HepG2 (cell line): ENCODE data around the gene PTMA. TPM values are rescaled to one million over a fixed set of nuclear protein-coding genes. Genes with fewer than 3 reads are reported as not detected.

Experiments used
- CBX1 ChIP-seq: IDR thresholded peaks from one replicate; pipeline ENCODE4 v1.6.1; 2016; ENCODE audit warnings: antibody characterized with exemption, low read depth
- CREB1 ChIP-seq, 2 experiments: fragments of 450-650 bp in 1 of 2; IDR thresholded peaks; 2 replicates each; pipeline ENCODE4 v1.6.1; 2016 to 2017; ENCODE audit warnings: control low read depth in 1 of 2, mild to moderate bottlenecking in 1 of 2, missing compliant biosample characterization in 1 of 2, missing genetic modification characterization in 1 of 2
- ISX ChIP-seq: sonication (generic); formaldehyde crosslinking; conservative IDR thresholded peaks from 2 replicates; pipeline ENCODE4 v1.5.0; 2020; ENCODE audit warnings: missing genetic modification reagents
- JUN ChIP-seq: sonication (generic); formaldehyde crosslinking; IDR thresholded peaks from 2 replicates; pipeline ENCODE4 v1.4.0; 2020; ENCODE audit warnings: mild to moderate bottlenecking, missing genetic modification reagents
- JUND ChIP-seq: sonication (generic); formaldehyde crosslinking; IDR thresholded peaks from 2 replicates; pipeline ENCODE4 v1.8.0; 2022; ENCODE audit warnings: mild to moderate bottlenecking, missing genetic modification reagents
- KDM4B ChIP-seq: sonication (generic); formaldehyde crosslinking; IDR thresholded peaks from 2 replicates; pipeline ENCODE4 v1.4.0; 2020; ENCODE audit warnings: missing genetic modification reagents
- NFIC ChIP-seq: IDR thresholded peaks from 2 replicates; pipeline ENCODE4 v1.6.1; 2012; ENCODE audit warnings: mild to moderate bottlenecking, low read length, inconsistent platforms
- NR2F2 ChIP-seq: IDR thresholded peaks from 2 replicates; pipeline ENCODE4 v1.6.1; 2012; ENCODE audit warnings: low read depth, inconsistent platforms, borderline replicate concordance
- PRMT3 ChIP-seq: sonication (generic); formaldehyde crosslinking; IDR thresholded peaks from 2 replicates; pipeline ENCODE4 v1.8.1; 2022; ENCODE audit warnings: low read depth, mild to moderate bottlenecking, moderate library complexity, missing genetic modification reagents, borderline replicate concordance
- SP2 ChIP-seq: sonication (generic); formaldehyde crosslinking; IDR thresholded peaks from 2 replicates; pipeline ENCODE4 v1.5.1; 2020; ENCODE audit warnings: mild to moderate bottlenecking, missing genetic modification reagents
- SPEN ChIP-seq: sonication (generic); formaldehyde crosslinking; IDR thresholded peaks from 2 replicates; pipeline ENCODE4 v1.5.1; 2020; ENCODE audit warnings: low read depth, mild to moderate bottlenecking, missing genetic modification reagents
- XRCC5 ChIP-seq: fragments of 200-400 bp; formaldehyde crosslinking; optimal IDR thresholded peaks from 2 replicates; pipeline ENCODE3; 2017; ENCODE audit warnings: mild to moderate bottlenecking, low read length
- ZNF44 ChIP-seq: sonication (generic); formaldehyde crosslinking; IDR thresholded peaks from 2 replicates; pipeline ENCODE4 v1.5.1; 2020; ENCODE audit warnings: mild to moderate bottlenecking, missing genetic modification reagents
- ZNF550 ChIP-seq: sonication (generic); formaldehyde crosslinking; IDR thresholded peaks from 2 replicates; pipeline ENCODE4 v1.4.0; 2020; ENCODE audit warnings: mild to moderate bottlenecking, missing genetic modification reagents, borderline replicate concordance
- ZNF558 ChIP-seq: sonication (generic); formaldehyde crosslinking; IDR thresholded peaks from 2 replicates; pipeline ENCODE4 v1.9.0; 2022; ENCODE audit warnings: mild to moderate bottlenecking, missing genetic modification reagents, borderline replicate concordance
- polyA plus RNA-seq, 8 experiments: library from polyadenylated mRNA; depleted of rRNA in 3 of 8; stranded (reverse) in 7 of 8; unstranded in 1 of 8; fragments of >200 nt; fragmentation: Illumina TruSeq in 4 of 8; extraction: Trizol in 4 of 8; gene quantifications; 2 replicates each; pipeline versions ENCODE4 v1.2.1 to v1.2.3, GENCODE V29; 2011 to 2016; ENCODE audit warnings: low read depth in 4 of 8, missing spikeins in 1 of 8, mixed read lengths in 1 of 8; ENCODE audit not compliant: insufficient read depth in 1 of 8
- total RNA-seq, 5 experiments: library from RNA; depleted of rRNA; stranded (reverse); fragments of >200 nt; fragmentation: Illumina TruSeq; extraction: Trizol; gene quantifications; 2 replicates each; pipeline ENCODE4 v1.2.3, GENCODE V29; 2016; ENCODE audit warnings: low read depth in 1 of 5
- TF ChIP-seq, protein P1 (sequence below): sonication (generic); formaldehyde crosslinking; IDR thresholded peaks from 2 replicates; pipeline ENCODE4 v1.4.0; 2020; ENCODE audit warnings: mild to moderate bottlenecking, missing genetic modification reagents
- TF ChIP-seq, protein P2 (sequence below): sonication (generic); formaldehyde crosslinking; IDR thresholded peaks from 2 replicates; pipeline ENCODE4 v1.5.0; 2020; ENCODE audit warnings: missing genetic modification reagents
- TF ChIP-seq, protein P3 (sequence below): sonication (generic); formaldehyde crosslinking; IDR thresholded peaks from 2 replicates; pipeline ENCODE4 v1.8.1; 2023; ENCODE audit warnings: missing genetic modification reagents, inconsistent platforms, borderline replicate concordance
- TF ChIP-seq, protein P4 (sequence below): sonication (generic); formaldehyde crosslinking; IDR thresholded peaks from 2 replicates; pipeline ENCODE4 v1.4.0; 2020; ENCODE audit warnings: mild to moderate bottlenecking, missing genetic modification reagents, borderline replicate concordance

Gene PTMA
- total and polyA plus RNA-seq, 2 of the 13 experiments (the other 11 are each of a cell fraction or from before 2014, with no cell fraction given) = 190 to 1,086 TPM

DNA sequence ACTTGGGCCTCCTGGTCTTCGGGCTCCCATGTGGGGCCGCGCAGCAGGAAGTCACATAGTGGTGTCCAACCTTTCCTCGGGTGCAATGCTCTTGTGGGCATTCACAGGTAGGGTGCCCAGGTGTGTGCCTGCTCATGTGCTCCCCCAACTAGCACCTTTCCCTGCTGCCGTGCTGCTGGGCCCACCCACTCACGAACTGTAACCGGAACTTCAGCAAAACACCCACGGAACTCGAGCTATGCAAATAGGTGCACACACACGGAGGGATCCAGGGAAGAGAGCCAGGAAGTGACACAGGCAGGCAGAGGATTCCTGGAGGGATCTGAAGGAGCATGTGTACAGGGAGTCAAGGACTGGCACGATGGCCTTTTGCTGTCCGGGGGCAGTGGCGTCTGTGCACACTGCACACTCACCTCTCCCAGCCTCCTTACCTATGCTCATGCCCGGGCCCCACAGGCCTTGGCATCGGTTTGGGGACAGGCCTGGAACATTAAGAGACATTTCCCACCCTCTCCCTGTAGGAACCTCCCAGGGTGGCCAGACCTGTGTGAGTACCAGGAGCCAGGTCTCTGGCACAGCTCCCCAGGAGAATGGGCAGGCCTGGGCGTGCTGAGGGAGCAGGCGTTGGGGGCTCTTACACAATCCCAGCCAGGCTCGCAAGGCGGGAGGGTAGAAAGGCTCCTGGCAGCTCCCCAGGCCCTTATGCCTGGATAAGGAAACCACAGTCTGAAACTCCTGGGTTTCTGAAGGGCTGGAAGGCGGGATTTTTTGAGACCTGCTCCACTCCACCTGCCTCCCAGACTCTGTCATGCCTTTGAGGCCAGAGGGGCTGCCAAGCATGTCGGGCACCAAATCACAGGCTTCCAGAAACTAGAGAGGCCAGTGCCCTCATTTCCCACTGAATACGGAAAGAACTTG is 6.6 kb upstream of the PTMA start (continued):
- no peak for TF ChIP-seq NFIC
- TF ChIP-seq ISX = no peak
- TF ChIP-seq, protein P1, sequence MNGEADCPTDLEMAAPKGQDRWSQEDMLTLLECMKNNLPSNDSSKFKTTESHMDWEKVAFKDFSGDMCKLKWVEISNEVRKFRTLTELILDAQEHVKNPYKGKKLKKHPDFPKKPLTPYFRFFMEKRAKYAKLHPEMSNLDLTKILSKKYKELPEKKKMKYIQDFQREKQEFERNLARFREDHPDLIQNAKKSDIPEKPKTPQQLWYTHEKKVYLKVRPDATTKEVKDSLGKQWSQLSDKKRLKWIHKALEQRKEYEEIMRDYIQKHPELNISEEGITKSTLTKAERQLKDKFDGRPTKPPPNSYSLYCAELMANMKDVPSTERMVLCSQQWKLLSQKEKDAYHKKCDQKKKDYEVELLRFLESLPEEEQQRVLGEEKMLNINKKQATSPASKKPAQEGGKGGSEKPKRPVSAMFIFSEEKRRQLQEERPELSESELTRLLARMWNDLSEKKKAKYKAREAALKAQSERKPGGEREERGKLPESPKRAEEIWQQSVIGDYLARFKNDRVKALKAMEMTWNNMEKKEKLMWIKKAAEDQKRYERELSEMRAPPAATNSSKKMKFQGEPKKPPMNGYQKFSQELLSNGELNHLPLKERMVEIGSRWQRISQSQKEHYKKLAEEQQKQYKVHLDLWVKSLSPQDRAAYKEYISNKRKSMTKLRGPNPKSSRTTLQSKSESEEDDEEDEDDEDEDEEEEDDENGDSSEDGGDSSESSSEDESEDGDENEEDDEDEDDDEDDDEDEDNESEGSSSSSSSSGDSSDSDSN = peak; percentile 58; the same call in 1 of the 2 replicates
- 0 out of 2 replicates have a peak, but pooled peaks have one; percentile 21 for TF ChIP-seq ZNF558 (CRISPR knock-in tag)
- TF ChIP-seq, protein P2, sequence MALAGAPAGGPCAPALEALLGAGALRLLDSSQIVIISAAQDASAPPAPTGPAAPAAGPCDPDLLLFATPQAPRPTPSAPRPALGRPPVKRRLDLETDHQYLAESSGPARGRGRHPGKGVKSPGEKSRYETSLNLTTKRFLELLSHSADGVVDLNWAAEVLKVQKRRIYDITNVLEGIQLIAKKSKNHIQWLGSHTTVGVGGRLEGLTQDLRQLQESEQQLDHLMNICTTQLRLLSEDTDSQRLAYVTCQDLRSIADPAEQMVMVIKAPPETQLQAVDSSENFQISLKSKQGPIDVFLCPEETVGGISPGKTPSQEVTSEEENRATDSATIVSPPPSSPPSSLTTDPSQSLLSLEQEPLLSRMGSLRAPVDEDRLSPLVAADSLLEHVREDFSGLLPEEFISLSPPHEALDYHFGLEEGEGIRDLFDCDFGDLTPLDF = no peak
- TF ChIP-seq JUN (CRISPR knock-in tag) = no peak
- TF ChIP-seq ZNF550 (CRISPR knock-in tag) = no peak
- TF ChIP-seq SP2 = no peak
- TF ChIP-seq XRCC5 = peak; percentile 45
- TF ChIP-seq ZNF44 (CRISPR knock-in tag) = peak; percentile 30; the same call in 1 of the 2 replicates
- TF ChIP-seq KDM4B (CRISPR knock-in tag) = 0 out of 2 replicates have a peak, but pooled peaks have one; percentile 31
- TF ChIP-seq SPEN = peak; percentile 21; the same call in 1 of the 2 replicates
- peak; percentile 27 for TF ChIP-seq CBX1
- TF ChIP-seq CREB1 (IDR thresholded peaks at IDR 0.05) = no peak
- peak; percentile 88 for TF ChIP-seq CREB1 (CRISPR knock-in tag; IDR thresholded peaks at IDR 0.05)
- TF ChIP-seq JUND = no peak
- TF ChIP-seq PRMT3 = 0 out of 2 replicates have a peak, but pooled peaks have one; percentile 77
- no peak; the same call in 1 of the 2 replicates for TF ChIP-seq NR2F2
- TF ChIP-seq, protein P3, sequence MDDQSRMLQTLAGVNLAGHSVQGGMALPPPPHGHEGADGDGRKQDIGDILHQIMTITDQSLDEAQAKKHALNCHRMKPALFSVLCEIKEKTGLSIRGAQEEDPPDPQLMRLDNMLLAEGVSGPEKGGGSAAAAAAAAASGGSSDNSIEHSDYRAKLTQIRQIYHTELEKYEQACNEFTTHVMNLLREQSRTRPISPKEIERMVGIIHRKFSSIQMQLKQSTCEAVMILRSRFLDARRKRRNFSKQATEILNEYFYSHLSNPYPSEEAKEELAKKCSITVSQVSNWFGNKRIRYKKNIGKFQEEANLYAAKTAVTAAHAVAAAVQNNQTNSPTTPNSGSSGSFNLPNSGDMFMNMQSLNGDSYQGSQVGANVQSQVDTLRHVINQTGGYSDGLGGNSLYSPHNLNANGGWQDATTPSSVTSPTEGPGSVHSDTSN (CRISPR knock-in tag) = no peak
- TF ChIP-seq, protein P4, sequence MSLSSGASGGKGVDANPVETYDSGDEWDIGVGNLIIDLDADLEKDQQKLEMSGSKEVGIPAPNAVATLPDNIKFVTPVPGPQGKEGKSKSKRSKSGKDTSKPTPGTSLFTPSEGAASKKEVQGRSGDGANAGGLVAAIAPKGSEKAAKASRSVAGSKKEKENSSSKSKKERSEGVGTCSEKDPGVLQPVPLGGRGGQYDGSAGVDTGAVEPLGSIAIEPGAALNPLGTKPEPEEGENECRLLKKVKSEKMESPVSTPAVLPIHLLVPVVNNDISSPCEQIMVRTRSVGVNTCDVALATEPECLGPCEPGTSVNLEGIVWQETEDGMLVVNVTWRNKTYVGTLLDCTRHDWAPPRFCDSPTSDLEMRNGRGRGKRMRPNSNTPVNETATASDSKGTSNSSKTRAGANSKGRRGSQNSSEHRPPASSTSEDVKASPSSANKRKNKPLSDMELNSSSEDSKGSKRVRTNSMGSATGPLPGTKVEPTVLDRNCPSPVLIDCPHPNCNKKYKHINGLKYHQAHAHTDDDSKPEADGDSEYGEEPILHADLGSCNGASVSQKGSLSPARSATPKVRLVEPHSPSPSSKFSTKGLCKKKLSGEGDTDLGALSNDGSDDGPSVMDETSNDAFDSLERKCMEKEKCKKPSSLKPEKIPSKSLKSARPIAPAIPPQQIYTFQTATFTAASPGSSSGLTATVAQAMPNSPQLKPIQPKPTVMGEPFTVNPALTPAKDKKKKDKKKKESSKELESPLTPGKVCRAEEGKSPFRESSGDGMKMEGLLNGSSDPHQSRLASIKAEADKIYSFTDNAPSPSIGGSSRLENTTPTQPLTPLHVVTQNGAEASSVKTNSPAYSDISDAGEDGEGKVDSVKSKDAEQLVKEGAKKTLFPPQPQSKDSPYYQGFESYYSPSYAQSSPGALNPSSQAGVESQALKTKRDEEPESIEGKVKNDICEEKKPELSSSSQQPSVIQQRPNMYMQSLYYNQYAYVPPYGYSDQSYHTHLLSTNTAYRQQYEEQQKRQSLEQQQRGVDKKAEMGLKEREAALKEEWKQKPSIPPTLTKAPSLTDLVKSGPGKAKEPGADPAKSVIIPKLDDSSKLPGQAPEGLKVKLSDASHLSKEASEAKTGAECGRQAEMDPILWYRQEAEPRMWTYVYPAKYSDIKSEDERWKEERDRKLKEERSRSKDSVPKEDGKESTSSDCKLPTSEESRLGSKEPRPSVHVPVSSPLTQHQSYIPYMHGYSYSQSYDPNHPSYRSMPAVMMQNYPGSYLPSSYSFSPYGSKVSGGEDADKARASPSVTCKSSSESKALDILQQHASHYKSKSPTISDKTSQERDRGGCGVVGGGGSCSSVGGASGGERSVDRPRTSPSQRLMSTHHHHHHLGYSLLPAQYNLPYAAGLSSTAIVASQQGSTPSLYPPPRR (CRISPR knock-in tag) = 0 out of 2 replicates have a peak, but pooled peaks have one; percentile 23
